Suprapubic skin (tissue), 4 donors: ENCODE data around the gene ALG12. TPM values are rescaled to one million over a fixed set of nuclear protein-coding genes. Genes with fewer than 3 reads are reported as not detected.

ENCODE experiments used
- DNase-seq, 2 donors: peaks; one replicate each; pipeline ENCODE4 v3.0.0-alpha.2; 2019; ENCODE audit warnings: low spot score in 2 of 2
- H3K27ac ChIP-seq: fragments of 200-600 bp; sonication (generic); one replicate; pipeline ENCODE4 v1.5.1; 2019
- H3K27me3 ChIP-seq: fragments of 200-600 bp; sonication (generic); one replicate; pipeline ENCODE4 v1.5.1; 2019
- H3K36me3 ChIP-seq: fragments of 200-600 bp; sonication (generic); one replicate; pipeline ENCODE4 v1.5.1; 2019
- H3K4me1 ChIP-seq: fragments of 200-600 bp; sonication (generic); one replicate; pipeline ENCODE4 v1.5.1; 2019
- H3K4me3 ChIP-seq: fragments of 200-600 bp; sonication (generic); one replicate; pipeline ENCODE4 v1.5.1; 2019; ENCODE audit warnings: mild to moderate bottlenecking
- H3K9me3 ChIP-seq: fragments of 200-600 bp; sonication (generic); one replicate; pipeline ENCODE4 v1.5.1; 2019
- CTCF ChIP-seq, 2 donors: fragments of 200-600 bp in 1 of 2; fragments of 450-650 bp in 1 of 2; sonication (generic) in 1 of 2; IDR thresholded peaks; one replicate each; pipeline ENCODE4 v1.5.1; 2016 to 2019; ENCODE audit warnings: antibody characterized with exemption in 2 of 2, mild to moderate bottlenecking in 1 of 2, moderate library complexity in 1 of 2
- EP300 ChIP-seq: sonication (generic); formaldehyde crosslinking; IDR thresholded peaks from one replicate; pipeline ENCODE4 v1.6.1; 2017; ENCODE audit warnings: antibody characterized with exemption
- POLR2A ChIP-seq, 2 donors: fragments of 450-650 bp; IDR thresholded peaks; one replicate each; pipeline ENCODE4 v1.6.1; 2017; ENCODE audit warnings: antibody characterized with exemption in 2 of 2, mild to moderate bottlenecking in 2 of 2, moderate library complexity in 2 of 2
- POLR2AphosphoS5 ChIP-seq, 3 donors: sonication (generic); formaldehyde crosslinking; IDR thresholded peaks; one replicate each; pipeline ENCODE4 v1.6.1; 2017; ENCODE audit warnings: antibody characterized with exemption in 3 of 3
- WGBS: methylation state at CpG from one replicate; pipeline ENCODE4 v1.1.5; 2018; 5-methylcytosine and 5-hydroxymethylcytosine counted together
- total RNA-seq, 4 donors: library from RNA; depleted of rRNA; stranded (reverse); fragments of >200 nt; gene quantifications; one replicate each; pipeline ENCODE4 v1.1.0, GENCODE V29; 2016

The ALG12 gene
- total RNA-seq, 4 donors from 2014 or later, result 13.2 to 23.8 (median 16.8) TPM

- 90% methylated on average over 8 of the region's 8 CpGs for WGBS
- no peak for TF ChIP-seq POLR2A (IDR thresholded peaks at IDR 0.05)
- no peak for TF ChIP-seq POLR2AphosphoS5 (IDR thresholded peaks at IDR 0.05)
- TF ChIP-seq EP300, result no peak
- TF ChIP-seq CTCF (IDR thresholded peaks at IDR 0.05), result no peak
- Histone ChIP-seq H3K4me1 (no peaks in the 10 kb centered on the region), H3K4me3 (no peak overlapping the region), H3K9me3 (no peaks in the 10 kb centered on the region), H3K36me3 (peaks cover 40% of the 10 kb centered on the region), H3K27ac (no peak overlapping the region), H3K27me3 (no peaks in the 10 kb centered on the region)
- no peak for DNase-seq
These were observed 21.1 kb downstream of the ALG12 start for GRCh38 chr22:49897015-49897684.

GRCh38 chr22:49896201-49896600, 22.0 kb downstream of the ALG12 start:
- WGBS, result 94% methylated on average over 5 of the region's 5 CpGs
- no peak overlapping the region for H3K4me3 ChIP-seq
- no peak for DNase-seq
- H3K9me3 ChIP-seq, result no peaks in the 10 kb centered on the region
- no peaks in the 10 kb centered on the region for H3K27me3 ChIP-seq
- H3K4me1 ChIP-seq, result no peaks in the 10 kb centered on the region
- no peak overlapping the region for H3K27ac ChIP-seq
- H3K36me3 ChIP-seq, result peaks cover 30% of the 10 kb centered on the region
- no peak for TF ChIP-seq POLR2AphosphoS5 (IDR thresholded peaks at IDR 0.05)
- no peak for TF ChIP-seq EP300
- TF ChIP-seq CTCF (IDR thresholded peaks at IDR 0.05), result no peak
- TF ChIP-seq POLR2A (IDR thresholded peaks at IDR 0.05), result no peak

GRCh38 chr22:49894322-49895054, 23.8 kb downstream of the ALG12 start:
- Histone ChIP-seq H3K27me3 (no peaks in the 10 kb centered on the region), H3K9me3 (no peaks in the 10 kb centered on the region), H3K4me3 (no peak overlapping the region), H3K4me1 (no peaks in the 10 kb centered on the region), H3K36me3 (peaks cover 25% of the 10 kb centered on the region), H3K27ac (no peak overlapping the region)
- DNase-seq, result no peak
- no peak for TF ChIP-seq POLR2A (IDR thresholded peaks at IDR 0.05)
- TF ChIP-seq CTCF (IDR thresholded peaks at IDR 0.05), result no peak
- TF ChIP-seq POLR2AphosphoS5 (IDR thresholded peaks at IDR 0.05), result no peak
- TF ChIP-seq EP300, result no peak
- WGBS, result 75% methylated on average over 8 of the region's 8 CpGs

GRCh38 chr22:49893025-49893424, 25.2 kb downstream of the ALG12 start:
- 87% methylated on average over 4 of the region's 4 CpGs for WGBS
- no peak overlapping the region for H3K4me3 ChIP-seq
- DNase-seq, result no peak
- H3K9me3 ChIP-seq, result no peaks in the 10 kb centered on the region
- H3K27ac ChIP-seq, result no peak overlapping the region
- peaks cover 25% of the 10 kb centered on the region for H3K36me3 ChIP-seq
- no peaks in the 10 kb centered on the region for H3K4me1 ChIP-seq
- H3K27me3 ChIP-seq, result no peaks in the 10 kb centered on the region
- no peak for TF ChIP-seq POLR2AphosphoS5 (IDR thresholded peaks at IDR 0.05)
- TF ChIP-seq CTCF (IDR thresholded peaks at IDR 0.05), result no peak
- no peak for TF ChIP-seq POLR2A (IDR thresholded peaks at IDR 0.05)
- no peak for TF ChIP-seq EP300

GRCh38 chr22:49892226-49892899, 25.9 kb downstream of the ALG12 start:
- Histone ChIP-seq H3K4me1 (no peaks in the 10 kb centered on the region), H3K27me3 (no peaks in the 10 kb centered on the region), H3K27ac (no peak overlapping the region), H3K9me3 (no peaks in the 10 kb centered on the region), H3K36me3 (peaks cover 30% of the 10 kb centered on the region), H3K4me3 (no peak overlapping the region)
- TF ChIP-seq CTCF (IDR thresholded peaks at IDR 0.05) (no peak), POLR2AphosphoS5 (IDR thresholded peaks at IDR 0.05) (no peak), POLR2A (IDR thresholded peaks at IDR 0.05) (no peak), EP300 (no peak)
- 75% methylated on average over 4 of the region's 4 CpGs for WGBS
- DNase-seq, result no peak
